IMR-90 (cell line): ENCODE data around the gene CDC25B.

Experiments used
- BHLHE40 ChIP-seq: fragments of 150-350 bp; IDR thresholded peaks from 2 replicates; pipeline ENCODE4 v1.6.1; 2016; ENCODE audit warnings: mild to moderate bottlenecking, low read depth, low read length
- CEBPB ChIP-seq: IDR thresholded peaks from 2 replicates; pipeline ENCODE4 v1.6.1; 2012; ENCODE audit warnings: low read depth, low read length, improper control_type of control experiment
- CHD1 ChIP-seq: IDR thresholded peaks from 2 replicates; pipeline ENCODE4 v1.6.1; 2012; ENCODE audit warnings: low read depth, low read length, improper control_type of control experiment
- CTCF ChIP-seq: conservative IDR thresholded peaks from 2 replicates; pipeline ENCODE4 v1.5.1; 2012; ENCODE audit warnings: mild to moderate bottlenecking, low read depth, low read length, improper control_type of control experiment
- FOS ChIP-seq: fragments of 150-350 bp; IDR thresholded peaks from 2 replicates; pipeline ENCODE4 v1.6.1; 2016; ENCODE audit warnings: low read depth, low read length
- MAZ ChIP-seq: IDR thresholded peaks from 2 replicates; pipeline ENCODE4 v1.6.1; 2012; ENCODE audit warnings: low read depth, mild to moderate bottlenecking, low read length, improper control_type of control experiment, moderate library complexity, borderline replicate concordance
- MXI1 ChIP-seq: IDR thresholded peaks from 2 replicates; pipeline ENCODE4 v1.6.1; 2012; ENCODE audit warnings: low read depth, mild to moderate bottlenecking, low read length, moderate library complexity, borderline replicate concordance
- NFE2L2 ChIP-seq: fragments of 150-350 bp; IDR thresholded peaks from 2 replicates; pipeline ENCODE4 v1.6.1; 2016; ENCODE audit warnings: low read depth, mild to moderate bottlenecking, low read length
- POLR2A ChIP-seq: IDR thresholded peaks from 2 replicates; pipeline ENCODE4 v1.6.1; 2012; ENCODE audit warnings: mild to moderate bottlenecking, low read depth, low read length
- RAD21 ChIP-seq: IDR thresholded peaks from 2 replicates; pipeline ENCODE4 v1.6.1; 2012; ENCODE audit warnings: low read length, improper control_type of control experiment
- RFX5 ChIP-seq: IDR thresholded peaks from 2 replicates; pipeline ENCODE4 v1.8.0; 2012; ENCODE audit warnings: low read depth, mild to moderate bottlenecking, low read length, moderate library complexity
- USF2 ChIP-seq: fragments of 150-350 bp; IDR thresholded peaks from 2 replicates; pipeline ENCODE4 v1.6.1; 2017; ENCODE audit warnings: mild to moderate bottlenecking, antibody characterized with exemption, low read length, low read depth

- TF ChIP-seq CTCF (no peak), RFX5 (no peak), BHLHE40 (no peak), POLR2A (no peak), MAZ (no peak), USF2 (no peak), NFE2L2 (no peak), CEBPB (no peak), RAD21 (no peak), FOS (no peak), CHD1 (no peak), MXI1 (no peak)
Observed at GRCh38 chr20:3813848-3814581, 17.9 kb downstream of the CDC25B start.
